OCI-LY3 (cell line): ENCODE results near the gene EDDM13.

Experiments used
- H2AFZ ChIP-seq: fragments of 200-600, 300-600 bp; shearing (Covaris generic); 2 replicates; pipeline ENCODE4 v1.6.0; 2014; ENCODE audit warnings: antibody characterized with exemption, low read depth, low read length
- H3K27ac ChIP-seq: fragments of 200-600, 300-600 bp; sonication (generic); 2 replicates; pipeline ENCODE4 v1.5.1; 2014; ENCODE audit warnings: mild to moderate bottlenecking, low read length, moderate library complexity, mixed read lengths
- H3K27me3 ChIP-seq: fragments of 200-600, 300-600 bp; sonication (generic); 2 replicates; pipeline ENCODE4 v1.6.1; 2014; ENCODE audit warnings: low read depth, low read length, mixed read lengths
- H3K36me3 ChIP-seq: fragments of 200-600, 300-600 bp; sonication (generic); replicated peaks from 2 replicates; pipeline ENCODE3; 2014; ENCODE audit warnings: low read depth, low read length, mixed read lengths
- H3K4me1 ChIP-seq: fragments of 300-600, 200-600 bp; sonication (generic); 2 replicates; pipeline ENCODE4 v1.6.1; 2014; ENCODE audit warnings: low read length, mixed read lengths
- H3K4me2 ChIP-seq: fragments of 200-600, 300-600 bp; sonication (generic); 2 replicates; pipeline ENCODE4 v1.6.1; 2014; ENCODE audit warnings: low read length, mixed read lengths
- H3K4me3 ChIP-seq: fragments of 300-600, 200-600 bp; sonication (generic); 2 replicates; pipeline ENCODE4 v1.5.1; 2014; ENCODE audit warnings: antibody characterized with exemption, mild to moderate bottlenecking, low read length, moderate library complexity
- H3K79me2 ChIP-seq: fragments of 300-600, 200-600 bp; shearing (Covaris generic); 2 replicates; pipeline ENCODE4 v1.6.1; 2014; ENCODE audit warnings: mild to moderate bottlenecking, low read length, mixed read lengths
- H3K9ac ChIP-seq: fragments of 300-600, 200-600 bp; shearing (Covaris generic); 2 replicates; pipeline ENCODE4 v1.6.0; 2014; ENCODE audit warnings: mild to moderate bottlenecking, low read length, moderate library complexity
- H3K9me3 ChIP-seq: fragments of 200-600, 300-600 bp; shearing (Covaris generic); 2 replicates; pipeline ENCODE4 v1.6.1; 2014; ENCODE audit warnings: low read length, mixed read lengths; ENCODE audit not compliant: insufficient read depth
- H4K20me1 ChIP-seq: fragments of 200-600, 300-600 bp; sonication (generic); 2 replicates; pipeline ENCODE4 v1.6.1; 2016; ENCODE audit warnings: low read length, mixed read lengths; ENCODE audit not compliant: insufficient read depth
- CTCF ChIP-seq: fragments of 200-600, 300-600 bp; sonication (generic); IDR thresholded peaks from 2 replicates; pipeline ENCODE4 v1.5.1; 2014; ENCODE audit warnings: antibody characterized with exemption, low read length, low read depth
- EZH2phosphoT487 ChIP-seq: fragments of 200-600 bp; shearing (Covaris generic); IDR thresholded peaks from 2 replicates; pipeline ENCODE4 v1.6.1; 2018; ENCODE audit warnings: antibody characterized with exemption, mixed run types, low read depth

EDDM13 gene

DNA sequence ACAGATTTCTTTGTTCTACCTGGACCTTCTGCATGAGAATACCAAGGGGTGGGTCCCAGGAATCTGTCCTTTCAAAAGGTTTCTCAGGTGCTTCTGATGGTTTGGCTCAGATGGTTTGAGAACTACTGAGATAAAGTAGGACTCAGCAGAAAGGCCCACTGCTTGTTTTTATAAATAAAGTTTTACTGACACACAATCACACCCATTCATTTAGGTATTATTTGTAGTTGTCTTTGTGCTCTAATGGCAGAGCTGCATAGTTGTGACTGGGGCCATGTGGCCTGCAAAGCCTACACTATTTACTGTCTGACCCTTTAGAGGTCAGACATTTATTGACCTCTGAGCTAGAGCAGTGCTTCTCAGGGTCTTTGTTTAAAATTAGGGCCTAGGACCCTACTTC, 17.6 kb downstream of the EDDM13 start:
- Histone ChIP-seq H4K20me1 (no peaks in the 10 kb centered on the region), H3K36me3 (peaks cover 7% of the 10 kb centered on the region), H3K27me3 (no peaks in the 10 kb centered on the region), H2AFZ (no peak overlapping the region), H3K4me1 (no peaks in the 10 kb centered on the region), H3K4me3 (no peak overlapping the region), H3K27ac (no peak overlapping the region), H3K4me2 (no peak overlapping the region), H3K9ac (no peak overlapping the region), H3K9me3 (no peaks in the 10 kb centered on the region), H3K79me2 (no peaks in the 10 kb centered on the region)
- TF ChIP-seq EZH2phosphoT487 (no peak), CTCF (no peak)

DNA sequence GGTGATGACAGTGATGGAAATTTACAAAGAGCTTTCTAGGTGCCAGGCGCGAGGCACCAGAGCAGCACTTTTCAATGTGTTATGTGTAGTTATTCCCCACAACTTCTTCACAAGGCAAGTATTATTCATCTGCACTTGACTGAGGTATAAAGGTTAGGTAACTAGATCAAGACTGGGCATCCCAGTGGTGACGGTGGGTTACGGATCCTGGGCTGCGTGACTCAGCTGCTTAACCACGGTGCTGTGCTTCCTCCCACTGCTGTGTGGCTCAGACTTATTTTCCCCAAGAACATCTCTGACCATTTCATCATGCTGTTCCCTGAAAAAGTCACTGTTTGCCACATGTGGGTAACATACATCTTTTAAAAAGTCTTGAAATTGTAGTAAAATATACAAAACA, 19.3 kb downstream of the EDDM13 start:
- Histone ChIP-seq H3K4me1 (no peaks in the 10 kb centered on the region), H3K9me3 (no peaks in the 10 kb centered on the region), H3K4me2 (no peak overlapping the region), H3K36me3 (peaks cover 7% of the 10 kb centered on the region), H3K27me3 (no peaks in the 10 kb centered on the region), H3K79me2 (no peaks in the 10 kb centered on the region), H3K4me3 (no peak overlapping the region), H2AFZ (no peak overlapping the region), H4K20me1 (no peaks in the 10 kb centered on the region), H3K27ac (no peak overlapping the region), H3K9ac (no peak overlapping the region)
- TF ChIP-seq CTCF, result no peak
- no peak for TF ChIP-seq EZH2phosphoT487

- Histone ChIP-seq H3K4me3 (no peak overlapping the region), H3K27ac (no peak overlapping the region), H3K4me2 (no peak overlapping the region), H3K36me3 (peaks cover 7% of the 10 kb centered on the region), H4K20me1 (no peaks in the 10 kb centered on the region), H2AFZ (no peak overlapping the region), H3K9me3 (no peaks in the 10 kb centered on the region), H3K9ac (no peak overlapping the region), H3K27me3 (no peaks in the 10 kb centered on the region), H3K79me2 (no peaks in the 10 kb centered on the region), H3K4me1 (no peaks in the 10 kb centered on the region)
- TF ChIP-seq EZH2phosphoT487 (no peak), CTCF (no peak)
Observed at GRCh38 chr19:56294549-56294948, 22.0 kb downstream of the EDDM13 start.

- Histone ChIP-seq H3K27me3 (no peaks in the 10 kb centered on the region), H3K4me2 (no peak overlapping the region), H3K4me1 (no peaks in the 10 kb centered on the region), H3K27ac (no peak overlapping the region), H3K36me3 (peaks cover 7% of the 10 kb centered on the region), H2AFZ (no peak overlapping the region), H3K9ac (no peak overlapping the region), H4K20me1 (no peaks in the 10 kb centered on the region), H3K9me3 (no peaks in the 10 kb centered on the region), H3K79me2 (no peaks in the 10 kb centered on the region), H3K4me3 (no peak overlapping the region)
- TF ChIP-seq CTCF (no peak), EZH2phosphoT487 (no peak)
Observed at GRCh38 chr19:56295531-56296455, 23.2 kb downstream of the EDDM13 start.
